Calu3 (cell line): ENCODE data around the gene EMP2. TPM values are rescaled to one million over a fixed set of nuclear protein-coding genes. Genes with fewer than 3 reads are reported as not detected.

Experiments used
- BruUV-seq: library from RNA; stranded (reverse); fragments of 400-500 nt; replicated peaks from 2 replicates; lab custom pipeline; 2021; lab: Mats Ljungman, UMichigan
- CTCF ChIA-PET: fragments of 300-600 bp; sonication (Branson Sonifier 250); formaldehyde crosslinking; loops from one replicate; lab custom pipeline; 2022; ENCODE audit warnings: antibody characterized with exemption; lab: Charles Lee
- DNase-seq: peaks from one replicate; pipeline ENCODE4 v3.0.0; 2022
- H3K27ac Mint-ChIP-seq: one replicate; pipeline ENCODE4 v1.8.0; 2022; ENCODE audit warnings: mixed read lengths; ENCODE audit not compliant: unreplicated experiment
- H3K27me3 Mint-ChIP-seq: one replicate; pipeline ENCODE4 v1.8.0; 2022; ENCODE audit warnings: mixed read lengths; ENCODE audit not compliant: unreplicated experiment
- H3K36me3 Mint-ChIP-seq: one replicate; pipeline ENCODE4 v1.8.0; 2022; ENCODE audit warnings: mild to moderate bottlenecking, moderate library complexity, mixed read lengths; ENCODE audit not compliant: insufficient read depth, unreplicated experiment
- H3K4me1 Mint-ChIP-seq: one replicate; pipeline ENCODE4 v1.8.0; 2022; ENCODE audit warnings: mild to moderate bottlenecking, low read depth, mixed read lengths; ENCODE audit not compliant: unreplicated experiment
- H3K4me3 Mint-ChIP-seq: one replicate; pipeline ENCODE4 v1.8.0; 2022; ENCODE audit warnings: mild to moderate bottlenecking, low read depth, moderate library complexity, mixed read lengths; ENCODE audit not compliant: unreplicated experiment
- H3K9me3 Mint-ChIP-seq: one replicate; pipeline ENCODE4 v1.8.0; 2022; ENCODE audit warnings: low read depth, mixed read lengths; ENCODE audit not compliant: unreplicated experiment
- intact Hi-C: fragments of 100-400 bp; cut with micrococcal nuclease; formaldehyde crosslinking; loops from one replicate; pipeline ENCODE4 v1.10.0; 2022; ENCODE audit not compliant: unreplicated experiment
- total RNA-seq: library from RNA; stranded (reverse); gene quantifications from 2 replicates; pipeline ENCODE4 v1.2.3, GENCODE V29; 2022
- TF ChIP-seq, protein P1 (sequence below): fragments of 200-600 bp; IDR thresholded peaks from one replicate; pipeline ENCODE4 v1.8.0; 2022; ENCODE audit warnings: antibody characterized with exemption; ENCODE audit not compliant: unreplicated experiment

Gene EMP2
- total RNA-seq, 1 experiment from 2014 or later, result 73.9 TPM

DNA sequence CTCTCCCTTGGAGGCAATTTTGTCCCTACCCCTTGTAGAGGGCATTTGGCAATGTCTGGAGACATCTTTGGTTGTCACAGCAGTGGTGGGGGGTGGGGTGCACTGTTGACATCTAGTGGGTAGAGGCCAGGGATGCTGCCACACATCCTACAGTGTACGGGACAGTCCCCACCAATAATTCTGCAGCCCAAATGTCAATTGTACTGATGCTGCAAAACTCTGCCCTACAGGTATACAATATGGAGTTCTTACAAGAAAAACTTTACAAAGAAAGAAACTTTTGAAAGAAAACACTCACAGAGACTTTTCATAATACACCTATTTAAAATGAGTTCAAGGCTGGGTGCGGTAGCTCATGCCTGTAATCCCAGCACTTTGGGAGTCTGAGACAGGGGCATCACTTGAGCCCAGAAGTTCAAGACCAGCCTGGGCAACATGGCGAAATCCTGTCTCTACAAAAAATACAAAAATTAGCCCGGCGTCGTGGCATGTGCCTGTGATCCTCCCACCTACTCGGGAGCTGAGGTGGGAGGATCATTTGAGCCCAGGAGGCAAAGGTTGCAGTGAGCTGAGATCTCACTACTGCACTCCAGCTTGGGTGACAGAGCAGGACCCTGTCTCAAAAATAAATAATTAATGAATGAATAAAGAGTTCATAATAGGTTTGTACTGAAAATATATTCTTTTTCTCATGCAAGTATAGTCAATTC lies 59.4 kb downstream of the EMP2 start:
- no peak overlapping the region for H3K4me3 Mint-ChIP-seq
- intact Hi-C loops, result loop anchor here (5.0 to 10.0 kb wide), 3 partner anchors 54 to 396 kb away; no protein-coding TSS in a partner anchor
- CTCF ChIA-PET, result interaction anchor here (0.6 to 2.2 kb wide), 4 partner anchors 206 to 250 kb away, joined by 3 to 10 read pairs (median 7); no protein-coding TSS in a partner anchor
- H3K36me3 Mint-ChIP-seq, result peaks cover 16% of the 10 kb centered on the region
- no peaks in the 10 kb centered on the region for H3K9me3 Mint-ChIP-seq
- H3K27ac Mint-ChIP-seq, result peak overlapping the region; percentile 58
- BruUV-seq, result no TSS peak
- no peak for DNase-seq
- TF ChIP-seq, protein P1, sequence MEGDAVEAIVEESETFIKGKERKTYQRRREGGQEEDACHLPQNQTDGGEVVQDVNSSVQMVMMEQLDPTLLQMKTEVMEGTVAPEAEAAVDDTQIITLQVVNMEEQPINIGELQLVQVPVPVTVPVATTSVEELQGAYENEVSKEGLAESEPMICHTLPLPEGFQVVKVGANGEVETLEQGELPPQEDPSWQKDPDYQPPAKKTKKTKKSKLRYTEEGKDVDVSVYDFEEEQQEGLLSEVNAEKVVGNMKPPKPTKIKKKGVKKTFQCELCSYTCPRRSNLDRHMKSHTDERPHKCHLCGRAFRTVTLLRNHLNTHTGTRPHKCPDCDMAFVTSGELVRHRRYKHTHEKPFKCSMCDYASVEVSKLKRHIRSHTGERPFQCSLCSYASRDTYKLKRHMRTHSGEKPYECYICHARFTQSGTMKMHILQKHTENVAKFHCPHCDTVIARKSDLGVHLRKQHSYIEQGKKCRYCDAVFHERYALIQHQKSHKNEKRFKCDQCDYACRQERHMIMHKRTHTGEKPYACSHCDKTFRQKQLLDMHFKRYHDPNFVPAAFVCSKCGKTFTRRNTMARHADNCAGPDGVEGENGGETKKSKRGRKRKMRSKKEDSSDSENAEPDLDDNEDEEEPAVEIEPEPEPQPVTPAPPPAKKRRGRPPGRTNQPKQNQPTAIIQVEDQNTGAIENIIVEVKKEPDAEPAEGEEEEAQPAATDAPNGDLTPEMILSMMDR, result no peak
- peaks cover 12% of the 10 kb centered on the region for H3K4me1 Mint-ChIP-seq
- H3K27me3 Mint-ChIP-seq, result no peaks in the 10 kb centered on the region

GRCh38 chr16:10519929-10520868 lies 60.2 kb downstream of the EMP2 start:
- intact Hi-C loops, result loop anchor here (5.0 to 10.0 kb wide), 3 partner anchors 55 to 397 kb away; no protein-coding TSS in a partner anchor
- Mint-ChIP-seq H3K4me1 (peaks cover 15% of the 10 kb centered on the region), H3K36me3 (peaks cover 16% of the 10 kb centered on the region), H3K27ac (peak overlapping the region; percentile 58), H3K4me3 (no peak overlapping the region), H3K27me3 (no peaks in the 10 kb centered on the region), H3K9me3 (no peaks in the 10 kb centered on the region)
- TF ChIP-seq, protein P1, result no peak
- CTCF ChIA-PET, result interaction anchor here (0.6 to 2.2 kb wide), 4 partner anchors 205 to 251 kb away, joined by 3 to 10 read pairs (median 7); no protein-coding TSS in a partner anchor
- DNase-seq, result peak; percentile 26
- no TSS peak for BruUV-seq

DNA sequence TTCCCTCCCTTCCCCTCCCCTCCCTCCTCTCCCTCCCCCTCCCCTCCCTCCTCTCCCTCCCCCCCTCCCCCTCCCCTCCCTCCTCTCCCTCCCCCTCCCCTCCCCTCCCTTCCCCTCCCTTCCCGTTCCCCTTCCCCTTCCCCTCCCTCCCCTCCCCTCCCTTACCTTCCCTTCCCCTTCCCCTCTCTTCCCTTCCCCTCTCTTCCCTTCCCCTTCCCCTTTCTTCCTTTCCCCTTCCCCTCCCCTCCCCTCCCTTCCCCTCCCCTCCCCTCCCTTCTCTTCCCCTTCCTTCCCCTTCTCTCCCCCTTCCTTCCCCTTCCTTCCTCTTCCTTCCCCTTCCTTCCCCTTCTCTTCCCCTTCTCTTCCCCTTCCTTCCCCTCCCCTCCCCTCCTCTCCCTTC lies 61.1 kb downstream of the EMP2 start:
- CTCF ChIA-PET, result no interaction called here
- peaks cover 23% of the 10 kb centered on the region for H3K4me1 Mint-ChIP-seq

More for the DNA sequence above, 61.1 kb downstream of the EMP2 start:
- Mint-ChIP-seq H3K27me3 (no peaks in the 10 kb centered on the region), H3K9me3 (no peaks in the 10 kb centered on the region), H3K27ac (no peak overlapping the region), H3K4me3 (no peak overlapping the region), H3K36me3 (peaks cover 15% of the 10 kb centered on the region)
- TF ChIP-seq, protein P1, result no peak
- no TSS peak for BruUV-seq
- intact Hi-C loops, result no loop called here
- DNase-seq, result no peak
